LNCAP (cell line): ENCODE results near the gene DACT3.

Source experiments
- CTCF ChIP-seq: fragments of 450-650 bp; IDR thresholded peaks from 2 replicates; pipeline ENCODE4 v1.5.1; 2017; ENCODE audit warnings: mild to moderate bottlenecking

Gene DACT3

GRCh38 chr19:46601318-46602224, 59.4 kb downstream of the DACT3 start, which contains the start of gene CALM3:
Gene CALM3 (plus strand): TSS chr19:46601330. CDS start chr19:46601435, 105 bp downstream.
- no peak for TF ChIP-seq CTCF

- no peak for TF ChIP-seq CTCF
Observed at GRCh38 chr19:46600384-46601317, 60.3 kb downstream of the DACT3 start.

- no peak for TF ChIP-seq CTCF
Observed at GRCh38 chr19:46599716-46600373, 61.1 kb downstream of the DACT3 start.

GRCh38 chr19:46598372-46598917, 62.5 kb downstream of the DACT3 start:
- TF ChIP-seq CTCF, result no peak
